K562 (cell line): ENCODE data around the gene ZFP36. TPM values are rescaled to one million over a fixed set of nuclear protein-coding genes. Genes with fewer than 3 reads are reported as not detected.

ENCODE experiments used
- ASH1L ChIP-seq: fragments of 450-650 bp; IDR thresholded peaks from 2 replicates; pipeline ENCODE4 v1.6.1; 2018; ENCODE audit warnings: borderline replicate concordance, mild to moderate bottlenecking, low read depth; ENCODE audit not compliant: partially characterized antibody
- ATF1 ChIP-seq, 2 experiments: fragments of 450-650 bp in 1 of 2; IDR thresholded peaks; 2 replicates each; pipeline ENCODE4 v1.6.1; 2016; ENCODE audit warnings: missing compliant biosample characterization in 1 of 2, missing genetic modification characterization in 1 of 2
- BRD9 ChIP-seq: fragments of 450-650 bp; IDR thresholded peaks from 2 replicates; pipeline ENCODE4 v1.6.1; 2018; ENCODE audit warnings: low read depth; ENCODE audit not compliant: partially characterized antibody
- CXXC5 ChIP-seq: fragments of 250-450 bp; sonication (Bioruptor Pico); IDR thresholded peaks from 2 replicates; pipeline ENCODE4 v1.8.0; 2022; ENCODE audit warnings: inconsistent platforms, mild to moderate bottlenecking, moderate library complexity
- HDAC1 ChIP-seq, 2 experiments: fragments of 450-650 bp; IDR thresholded peaks; 2 replicates each; pipeline ENCODE4 v1.6.1; 2016 to 2017; ENCODE audit warnings: inconsistent platforms in 1 of 2, mild to moderate bottlenecking in 1 of 2, moderate library complexity in 1 of 2
- KLF10 ChIP-seq: fragments of 250-450 bp; sonication (Bioruptor Pico); IDR thresholded peaks from 2 replicates; pipeline ENCODE4 v1.6.1; 2021; ENCODE audit warnings: matching md5 sums
- KLF13 ChIP-seq: fragments of 450-650 bp; IDR thresholded peaks from 2 replicates; pipeline ENCODE4 v1.6.1; 2016; ENCODE audit warnings: missing genetic modification characterization, low read depth, mild to moderate bottlenecking, missing compliant biosample characterization, moderate library complexity, borderline replicate concordance
- MBD2 ChIP-seq: sonication (generic); IDR thresholded peaks from 2 replicates; pipeline ENCODE4 v1.6.1; 2016; ENCODE audit warnings: low read depth, borderline replicate concordance
- PHB ChIP-seq: fragments of 250-450 bp; sonication (Bioruptor Pico); IDR thresholded peaks from 2 replicates; pipeline ENCODE4 v1.5.0; 2021
- RBM22 ChIP-seq: fragments of 200-400 bp; formaldehyde crosslinking; IDR thresholded peaks from 2 replicates; pipeline ENCODE4 v1.6.1; 2018; ENCODE audit warnings: low read length, low read depth; ENCODE audit not compliant: poor library complexity, severe bottlenecking
- TAF15 ChIP-seq: fragments of 200-400 bp; formaldehyde crosslinking; IDR thresholded peaks from 2 replicates; pipeline ENCODE4 v1.6.1; 2017; ENCODE audit warnings: mild to moderate bottlenecking, low read depth, low read length, moderate library complexity
- TEAD1 ChIP-seq, 2 experiments: fragments of 450-650 bp in 1 of 2; sonication (generic) in 1 of 2; formaldehyde crosslinking; IDR thresholded peaks; 2 replicates each; pipeline versions ENCODE4 v1.4.0 to v1.8.0; 2020 to 2022; ENCODE audit warnings: mild to moderate bottlenecking in 2 of 2, missing genetic modification reagents in 1 of 2
- U2AF2 ChIP-seq: fragments of 200-400 bp; formaldehyde crosslinking; optimal IDR thresholded peaks from 2 replicates; pipeline ENCODE3; 2017; ENCODE audit warnings: low read depth, mild to moderate bottlenecking, low read length
- ZBED1 ChIP-seq: IDR thresholded peaks from 2 replicates; pipeline ENCODE4 v1.6.1; 2014
- polyA plus RNA-seq, 8 experiments: library from polyadenylated mRNA; depleted of rRNA in 4 of 8; stranded (reverse) in 5 of 8; unstranded in 3 of 8; fragments of >200 nt; fragmentation: Nextera tagmentation in 2 of 8; fragmentation: Illumina TruSeq in 1 of 8; extraction: Ambion mirVana in 2 of 8; extraction: Trizol in 1 of 8; gene quantifications; 2 replicates each; pipeline versions ENCODE4 v1.2.1 to v1.2.3, GENCODE V29; 2011 to 2014; ENCODE audit warnings: inconsistent platforms in 1 of 8, missing spikeins in 1 of 8
- total RNA-seq, 7 experiments: library from RNA; depleted of rRNA in 6 of 7; stranded (reverse); fragments of >200 nt in 6 of 7; fragmentation: Illumina TruSeq in 2 of 7; extraction: Trizol in 2 of 7; gene quantifications; 2 replicates each; pipeline versions ENCODE4 v1.2.1 to v1.2.3, GENCODE V29; 2011 to 2021; ENCODE audit warnings: low replicate concordance in 1 of 7
- TF ChIP-seq, protein P1 (sequence below): fragments of 250-450 bp; sonication (Bioruptor Pico); IDR thresholded peaks from 2 replicates; pipeline ENCODE4 v1.9.0; 2021; ENCODE audit warnings: mild to moderate bottlenecking, inconsistent platforms
- TF ChIP-seq, protein P2 (sequence below): fragments of 250-450 bp; sonication (Bioruptor Pico); IDR thresholded peaks from 2 replicates; pipeline ENCODE4 v1.8.0; 2021; ENCODE audit warnings: moderate library complexity, mild to moderate bottlenecking, inconsistent platforms
- TF ChIP-seq, protein P3 (sequence below): sonication (generic); formaldehyde crosslinking; IDR thresholded peaks from 2 replicates; pipeline ENCODE4 v1.8.1; 2023; ENCODE audit warnings: missing genetic modification reagents, mild to moderate bottlenecking, borderline replicate concordance

The ZFP36 gene
- total and polyA plus RNA-seq, 9 of the 15 experiments (the other 6 are each of a cell fraction or from before 2014, with no cell fraction given) = 1.0 to 20.1 (median 3.5) TPM

DNA sequence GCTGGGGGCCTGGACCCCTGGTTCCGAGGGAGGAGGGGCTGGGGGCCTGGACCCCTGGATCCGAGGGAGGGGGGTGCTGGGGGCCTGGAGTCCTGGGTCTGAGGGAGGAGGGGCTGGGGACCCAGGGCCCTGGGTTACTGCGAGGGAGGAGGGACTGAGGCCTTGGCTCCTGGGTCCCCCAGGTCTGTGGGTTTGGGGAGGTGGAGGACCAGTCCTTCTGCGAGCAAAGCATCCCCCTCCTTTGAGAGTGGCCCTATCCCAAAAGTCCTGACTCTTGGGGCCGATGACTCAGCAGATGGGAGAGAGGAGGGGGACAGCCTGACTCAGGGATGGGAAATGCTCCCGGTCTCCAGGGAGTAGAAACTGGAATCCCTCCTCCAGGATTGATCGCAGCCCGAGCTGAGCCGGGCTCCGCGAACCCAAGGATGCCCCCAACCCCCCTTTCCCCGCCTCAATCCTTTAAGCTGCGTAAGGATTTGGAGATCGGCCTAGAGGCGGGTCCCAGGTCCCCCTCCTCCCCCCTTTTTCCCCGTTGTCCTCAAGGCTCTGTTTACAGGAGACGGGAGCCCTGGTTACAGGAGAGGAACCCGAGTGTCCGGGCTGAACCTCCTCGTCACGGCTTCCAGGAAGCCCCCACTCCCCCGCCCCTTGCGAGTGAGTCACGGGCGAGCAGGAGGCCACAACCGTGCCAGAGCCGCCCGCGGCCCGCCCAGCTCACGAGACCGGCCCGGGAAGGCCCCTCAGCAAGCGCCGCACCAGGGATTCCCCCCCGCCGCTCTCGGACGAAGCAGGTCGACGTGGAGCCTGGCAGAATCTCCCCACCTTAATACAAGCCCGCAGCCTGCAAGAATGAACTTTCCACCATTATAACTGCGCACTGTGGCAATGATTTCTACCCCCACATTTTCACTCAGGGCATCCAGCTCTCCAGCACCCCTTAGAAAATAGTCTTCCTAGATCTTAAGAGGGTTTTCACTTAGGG is 3.0 kb upstream of the ZFP36 start (continued):
- TF ChIP-seq RBM22 (no peak), HDAC1 (IDR thresholded peaks at IDR 0.05) (0 out of 4 replicates have a peak, but pooled peaks of 1 of the 2 experiments have one; percentile 37), PHB (CRISPR knock-in tag) (no peak), TAF15 (no peak), KLF13 (tag) (no peak), ATF1 (CRISPR knock-in tag; IDR thresholded peaks at IDR 0.05) (no peak), ATF1 (tag; IDR thresholded peaks at IDR 0.05) (peak; percentile 77), BRD9 (peak; percentile 38), ASH1L (peak; percentile 27), U2AF2 (no peak), KLF10 (CRISPR knock-in tag) (no peak), CXXC5 (peak; percentile 91), MBD2 (peak; percentile 61; the same call in 1 of the 2 replicates), ZBED1 (no peak), TEAD1 (CRISPR knock-in tag; IDR thresholded peaks at IDR 0.05) (0 out of 4 replicates have a peak, but pooled peaks of 1 of the 2 experiments have one; percentile 38)
- TF ChIP-seq, protein P1, sequence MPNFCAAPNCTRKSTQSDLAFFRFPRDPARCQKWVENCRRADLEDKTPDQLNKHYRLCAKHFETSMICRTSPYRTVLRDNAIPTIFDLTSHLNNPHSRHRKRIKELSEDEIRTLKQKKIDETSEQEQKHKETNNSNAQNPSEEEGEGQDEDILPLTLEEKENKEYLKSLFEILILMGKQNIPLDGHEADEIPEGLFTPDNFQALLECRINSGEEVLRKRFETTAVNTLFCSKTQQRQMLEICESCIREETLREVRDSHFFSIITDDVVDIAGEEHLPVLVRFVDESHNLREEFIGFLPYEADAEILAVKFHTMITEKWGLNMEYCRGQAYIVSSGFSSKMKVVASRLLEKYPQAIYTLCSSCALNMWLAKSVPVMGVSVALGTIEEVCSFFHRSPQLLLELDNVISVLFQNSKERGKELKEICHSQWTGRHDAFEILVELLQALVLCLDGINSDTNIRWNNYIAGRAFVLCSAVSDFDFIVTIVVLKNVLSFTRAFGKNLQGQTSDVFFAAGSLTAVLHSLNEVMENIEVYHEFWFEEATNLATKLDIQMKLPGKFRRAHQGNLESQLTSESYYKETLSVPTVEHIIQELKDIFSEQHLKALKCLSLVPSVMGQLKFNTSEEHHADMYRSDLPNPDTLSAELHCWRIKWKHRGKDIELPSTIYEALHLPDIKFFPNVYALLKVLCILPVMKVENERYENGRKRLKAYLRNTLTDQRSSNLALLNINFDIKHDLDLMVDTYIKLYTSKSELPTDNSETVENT (CRISPR knock-in tag) = no peak
- TF ChIP-seq, protein P2, sequence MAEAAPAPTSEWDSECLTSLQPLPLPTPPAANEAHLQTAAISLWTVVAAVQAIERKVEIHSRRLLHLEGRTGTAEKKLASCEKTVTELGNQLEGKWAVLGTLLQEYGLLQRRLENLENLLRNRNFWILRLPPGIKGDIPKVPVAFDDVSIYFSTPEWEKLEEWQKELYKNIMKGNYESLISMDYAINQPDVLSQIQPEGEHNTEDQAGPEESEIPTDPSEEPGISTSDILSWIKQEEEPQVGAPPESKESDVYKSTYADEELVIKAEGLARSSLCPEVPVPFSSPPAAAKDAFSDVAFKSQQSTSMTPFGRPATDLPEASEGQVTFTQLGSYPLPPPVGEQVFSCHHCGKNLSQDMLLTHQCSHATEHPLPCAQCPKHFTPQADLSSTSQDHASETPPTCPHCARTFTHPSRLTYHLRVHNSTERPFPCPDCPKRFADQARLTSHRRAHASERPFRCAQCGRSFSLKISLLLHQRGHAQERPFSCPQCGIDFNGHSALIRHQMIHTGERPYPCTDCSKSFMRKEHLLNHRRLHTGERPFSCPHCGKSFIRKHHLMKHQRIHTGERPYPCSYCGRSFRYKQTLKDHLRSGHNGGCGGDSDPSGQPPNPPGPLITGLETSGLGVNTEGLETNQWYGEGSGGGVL (CRISPR knock-in tag) = no peak
- TF ChIP-seq, protein P3, sequence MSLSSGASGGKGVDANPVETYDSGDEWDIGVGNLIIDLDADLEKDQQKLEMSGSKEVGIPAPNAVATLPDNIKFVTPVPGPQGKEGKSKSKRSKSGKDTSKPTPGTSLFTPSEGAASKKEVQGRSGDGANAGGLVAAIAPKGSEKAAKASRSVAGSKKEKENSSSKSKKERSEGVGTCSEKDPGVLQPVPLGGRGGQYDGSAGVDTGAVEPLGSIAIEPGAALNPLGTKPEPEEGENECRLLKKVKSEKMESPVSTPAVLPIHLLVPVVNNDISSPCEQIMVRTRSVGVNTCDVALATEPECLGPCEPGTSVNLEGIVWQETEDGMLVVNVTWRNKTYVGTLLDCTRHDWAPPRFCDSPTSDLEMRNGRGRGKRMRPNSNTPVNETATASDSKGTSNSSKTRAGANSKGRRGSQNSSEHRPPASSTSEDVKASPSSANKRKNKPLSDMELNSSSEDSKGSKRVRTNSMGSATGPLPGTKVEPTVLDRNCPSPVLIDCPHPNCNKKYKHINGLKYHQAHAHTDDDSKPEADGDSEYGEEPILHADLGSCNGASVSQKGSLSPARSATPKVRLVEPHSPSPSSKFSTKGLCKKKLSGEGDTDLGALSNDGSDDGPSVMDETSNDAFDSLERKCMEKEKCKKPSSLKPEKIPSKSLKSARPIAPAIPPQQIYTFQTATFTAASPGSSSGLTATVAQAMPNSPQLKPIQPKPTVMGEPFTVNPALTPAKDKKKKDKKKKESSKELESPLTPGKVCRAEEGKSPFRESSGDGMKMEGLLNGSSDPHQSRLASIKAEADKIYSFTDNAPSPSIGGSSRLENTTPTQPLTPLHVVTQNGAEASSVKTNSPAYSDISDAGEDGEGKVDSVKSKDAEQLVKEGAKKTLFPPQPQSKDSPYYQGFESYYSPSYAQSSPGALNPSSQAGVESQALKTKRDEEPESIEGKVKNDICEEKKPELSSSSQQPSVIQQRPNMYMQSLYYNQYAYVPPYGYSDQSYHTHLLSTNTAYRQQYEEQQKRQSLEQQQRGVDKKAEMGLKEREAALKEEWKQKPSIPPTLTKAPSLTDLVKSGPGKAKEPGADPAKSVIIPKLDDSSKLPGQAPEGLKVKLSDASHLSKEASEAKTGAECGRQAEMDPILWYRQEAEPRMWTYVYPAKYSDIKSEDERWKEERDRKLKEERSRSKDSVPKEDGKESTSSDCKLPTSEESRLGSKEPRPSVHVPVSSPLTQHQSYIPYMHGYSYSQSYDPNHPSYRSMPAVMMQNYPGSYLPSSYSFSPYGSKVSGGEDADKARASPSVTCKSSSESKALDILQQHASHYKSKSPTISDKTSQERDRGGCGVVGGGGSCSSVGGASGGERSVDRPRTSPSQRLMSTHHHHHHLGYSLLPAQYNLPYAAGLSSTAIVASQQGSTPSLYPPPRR (CRISPR knock-in tag) = no peak
